HepG2 (cell line): ENCODE data around the gene SETD1A. TPM values are rescaled to one million over a fixed set of nuclear protein-coding genes. Genes with fewer than 3 reads are reported as not detected.
A peak's percentile ranks its signal among the peaks of the same experiment; 100 is the strongest.

Source experiments
- ATAD3A ChIP-seq: sonication (generic); formaldehyde crosslinking; IDR thresholded peaks from 2 replicates; pipeline ENCODE4 v1.4.0; 2020; ENCODE audit warnings: missing genetic modification reagents
- ATF1 ChIP-seq: IDR thresholded peaks from 2 replicates; pipeline ENCODE4 v1.6.1; 2016; ENCODE audit warnings: mild to moderate bottlenecking, control low read depth
- DMTF1 ChIP-seq: sonication (generic); formaldehyde crosslinking; IDR thresholded peaks from 2 replicates; pipeline ENCODE4 v1.4.0; 2020; ENCODE audit warnings: mild to moderate bottlenecking, missing genetic modification reagents
- EHMT2 ChIP-seq: fragments of 200-600 bp; sonication (generic); IDR thresholded peaks from 2 replicates; pipeline ENCODE4 v1.7.0; 2017; ENCODE audit warnings: antibody characterized with exemption, low read depth, low read length, borderline replicate concordance
- ESRRA ChIP-seq: sonication (generic); formaldehyde crosslinking; IDR thresholded peaks from 2 replicates; pipeline ENCODE4 v1.5.1; 2020; ENCODE audit warnings: mild to moderate bottlenecking, low read depth, missing genetic modification reagents
- ETV5 ChIP-seq: IDR thresholded peaks from 2 replicates; pipeline ENCODE4 v1.6.1; 2018; ENCODE audit warnings: missing biosample characterization, missing genetic modification reagents, inconsistent platforms, borderline replicate concordance
- HOXA9 ChIP-seq: sonication (generic); formaldehyde crosslinking; IDR thresholded peaks from 2 replicates; pipeline ENCODE4 v1.8.1; 2022; ENCODE audit warnings: missing genetic modification reagents, mild to moderate bottlenecking, moderate library complexity, borderline replicate concordance
- IKZF1 ChIP-seq: fragments of 450-650 bp; IDR thresholded peaks from 2 replicates; pipeline ENCODE4 v1.7.1; 2016
- JUND ChIP-seq: sonication (generic); formaldehyde crosslinking; IDR thresholded peaks from 2 replicates; pipeline ENCODE4 v1.8.0; 2022; ENCODE audit warnings: mild to moderate bottlenecking, missing genetic modification reagents
- PRDM4 ChIP-seq: sonication (generic); formaldehyde crosslinking; IDR thresholded peaks from 2 replicates; pipeline ENCODE4 v1.9.0; 2021; ENCODE audit warnings: missing genetic modification reagents, borderline replicate concordance
- RBFOX2 ChIP-seq: fragments of 200-400 bp; formaldehyde crosslinking; IDR thresholded peaks from 2 replicates; pipeline ENCODE4 v1.6.1; 2017; ENCODE audit warnings: low read depth, mild to moderate bottlenecking, low read length
- SMC3 ChIP-seq: IDR thresholded peaks from 2 replicates; pipeline ENCODE4 v1.6.1; 2011; ENCODE audit warnings: low read length, improper control_type of control experiment
- SRSF1 ChIP-seq: fragments of 200-400 bp; formaldehyde crosslinking; optimal IDR thresholded peaks from 2 replicates; pipeline ENCODE3; 2017; ENCODE audit warnings: mild to moderate bottlenecking, low read depth, low read length, moderate library complexity
- ZBTB34 ChIP-seq: sonication (generic); formaldehyde crosslinking; IDR thresholded peaks from 2 replicates; pipeline ENCODE4 v1.8.0; 2022; ENCODE audit warnings: mild to moderate bottlenecking, missing genetic modification reagents
- ZBTB42 ChIP-seq: sonication (generic); formaldehyde crosslinking; IDR thresholded peaks from 2 replicates; pipeline ENCODE4 v1.5.0; 2020; ENCODE audit warnings: mild to moderate bottlenecking, missing genetic modification reagents
- ZBTB7A ChIP-seq: sonication (generic); formaldehyde crosslinking; IDR thresholded peaks from 2 replicates; pipeline ENCODE4 v1.8.0; 2022; ENCODE audit warnings: mild to moderate bottlenecking, missing genetic modification reagents
- ZFX ChIP-seq: sonication (generic); formaldehyde crosslinking; IDR thresholded peaks from 2 replicates; pipeline ENCODE4 v1.4.0; 2020; ENCODE audit warnings: mild to moderate bottlenecking, low read depth, missing genetic modification reagents, moderate library complexity
- ZIK1 ChIP-seq: sonication (generic); formaldehyde crosslinking; IDR thresholded peaks from 2 replicates; pipeline ENCODE4 v1.5.0; 2020; ENCODE audit warnings: mild to moderate bottlenecking, low read depth, missing genetic modification reagents, borderline replicate concordance
- ZNF546 ChIP-seq: sonication (generic); formaldehyde crosslinking; conservative IDR thresholded peaks from 2 replicates; pipeline ENCODE4 v1.8.1; 2023; ENCODE audit warnings: mild to moderate bottlenecking, missing genetic modification reagents
- ZNF556 ChIP-seq: sonication (generic); formaldehyde crosslinking; IDR thresholded peaks from 2 replicates; pipeline ENCODE4 v1.4.0; 2020; ENCODE audit warnings: mild to moderate bottlenecking, missing genetic modification reagents, borderline replicate concordance
- ZNF558 ChIP-seq: sonication (generic); formaldehyde crosslinking; IDR thresholded peaks from 2 replicates; pipeline ENCODE4 v1.9.0; 2022; ENCODE audit warnings: mild to moderate bottlenecking, missing genetic modification reagents, borderline replicate concordance
- ZNF616 ChIP-seq: sonication (generic); formaldehyde crosslinking; IDR thresholded peaks from 2 replicates; pipeline ENCODE4 v1.5.0; 2020; ENCODE audit warnings: low read depth, mild to moderate bottlenecking, missing genetic modification reagents
- ZNF720 ChIP-seq: sonication (generic); formaldehyde crosslinking; IDR thresholded peaks from 2 replicates; pipeline ENCODE4 v1.4.0; 2020; ENCODE audit warnings: missing genetic modification reagents
- ZSCAN9 ChIP-seq: IDR thresholded peaks from 2 replicates; pipeline ENCODE4 v1.6.1; 2016; ENCODE audit warnings: borderline replicate concordance
- polyA plus RNA-seq, 8 experiments: library from polyadenylated mRNA; depleted of rRNA in 3 of 8; stranded (reverse) in 7 of 8; unstranded in 1 of 8; fragments of >200 nt; fragmentation: Illumina TruSeq in 4 of 8; extraction: Trizol in 4 of 8; gene quantifications; 2 replicates each; pipeline versions ENCODE4 v1.2.1 to v1.2.3, GENCODE V29; 2011 to 2016; ENCODE audit warnings: low read depth in 4 of 8, missing spikeins in 1 of 8, mixed read lengths in 1 of 8; ENCODE audit not compliant: insufficient read depth in 1 of 8
- total RNA-seq, 5 experiments: library from RNA; depleted of rRNA; stranded (reverse); fragments of >200 nt; fragmentation: Illumina TruSeq; extraction: Trizol; gene quantifications; 2 replicates each; pipeline ENCODE4 v1.2.3, GENCODE V29; 2016; ENCODE audit warnings: low read depth in 1 of 5

SETD1A gene
- total and polyA plus RNA-seq, 2 of the 13 experiments (the other 11 are each of a cell fraction or from before 2014, with no cell fraction given) = 3.8 to 5.6 TPM

- TF ChIP-seq ZBTB34 = no peak
- no peak for TF ChIP-seq IKZF1
- peak; percentile 77; the same call in 1 of the 2 replicates for TF ChIP-seq ZNF556 (CRISPR knock-in tag)
- TF ChIP-seq ZNF616 (CRISPR knock-in tag) = peak; percentile 65; the same call in 1 of the 2 replicates
- TF ChIP-seq JUND = no peak; the same call in 1 of the 2 replicates
- TF ChIP-seq EHMT2 = no peak
- TF ChIP-seq ZFX (CRISPR knock-in tag) = peak; percentile 94
- peak; percentile 85 for TF ChIP-seq SRSF1
- no peak; the same call in 1 of the 2 replicates for TF ChIP-seq RBFOX2
- TF ChIP-seq ETV5 (CRISPR knock-in tag) = 0 out of 2 replicates have a peak, but pooled peaks have one; percentile 2
- TF ChIP-seq ZBTB7A (CRISPR knock-in tag) = no peak
- TF ChIP-seq ZNF720 (CRISPR knock-in tag) = no peak
- TF ChIP-seq ATAD3A (CRISPR knock-in tag) = no peak
- peak; percentile 85 for TF ChIP-seq ESRRA
- no peak; the same call in 1 of the 2 replicates for TF ChIP-seq ZBTB42 (CRISPR knock-in tag)
- no peak for TF ChIP-seq DMTF1 (CRISPR knock-in tag)
- peak; percentile 72; the same call in 1 of the 2 replicates for TF ChIP-seq HOXA9 (CRISPR knock-in tag)
- peak; percentile 69; the same call in 1 of the 2 replicates for TF ChIP-seq ZIK1
- TF ChIP-seq ZNF558 (CRISPR knock-in tag) = peak; percentile 95
- peak; percentile 85 for TF ChIP-seq SMC3
- no peak for TF ChIP-seq ZNF546
- no peak for TF ChIP-seq ATF1 (CRISPR knock-in tag)
- TF ChIP-seq PRDM4 (CRISPR knock-in tag) = no peak
- no peak for TF ChIP-seq ZSCAN9 (CRISPR knock-in tag)
Measured at GRCh38 chr16:30985401-30986128, 28.0 kb downstream of the SETD1A start (continued).
